OCI-LY7 (cell line): ENCODE results near the gene OR7C1. TPM values are rescaled to one million over a fixed set of nuclear protein-coding genes. Genes with fewer than 3 reads are reported as not detected.

ENCODE experiments used
- Bru-seq: library from RNA; stranded (reverse); fragments of 400-500 nt; gene quantifications from one replicate; lab custom pipeline; 2021; lab: Mats Ljungman, UMichigan
- BruChase-seq, 2 experiments: library from RNA; stranded (reverse); fragments of 400-500 nt; gene quantifications; one replicate each; lab custom pipeline; 2021; lab: Mats Ljungman, UMichigan
- BruUV-seq: library from RNA; stranded (reverse); fragments of 400-500 nt; replicated peaks from 2 replicates; lab custom pipeline; 2021; lab: Mats Ljungman, UMichigan
- CTCF ChIA-PET: fragments of 300-600 bp; sonication (Branson Sonifier 250); formaldehyde crosslinking; loops from one replicate; lab custom pipeline; 2022; ENCODE audit warnings: antibody characterized with exemption; ENCODE audit not compliant: unreplicated experiment; lab: Charles Lee
- POLR2A ChIA-PET: fragments of 300-600 bp; sonication (Branson Sonifier 250); formaldehyde crosslinking; loops from one replicate; lab custom pipeline; 2022; ENCODE audit warnings: antibody characterized with exemption; lab: Charles Lee
- DNase-seq: peaks from one replicate; pipeline ENCODE4 v3.0.0-alpha.2; 2015; ENCODE audit warnings: low spot score
- H2AFZ ChIP-seq: fragments of 200-600 bp; sonication (generic), shearing (Covaris generic); 2 replicates; pipeline ENCODE4 v1.6.1; 2014; ENCODE audit warnings: mild to moderate bottlenecking, antibody characterized with exemption, low read length, moderate library complexity
- H3K27ac ChIP-seq: fragments of 200-600 bp; sonication (generic); 2 replicates; pipeline ENCODE4 v1.5.1; 2014; ENCODE audit warnings: mixed run types, low read depth, mild to moderate bottlenecking, moderate library complexity, low read length, inconsistent platforms; ENCODE audit not compliant: poor library complexity, severe bottlenecking
- H3K36me3 ChIP-seq: fragments of 200-600 bp; sonication (generic); 2 replicates; pipeline ENCODE4 v1.6.1; 2014; ENCODE audit warnings: mild to moderate bottlenecking, antibody characterized with exemption, low read length, moderate library complexity, mixed read lengths; ENCODE audit not compliant: insufficient read depth
- H3K4me1 ChIP-seq: fragments of 200-600 bp; sonication (generic); 2 replicates; pipeline ENCODE4 v1.5.1; 2014; ENCODE audit warnings: mild to moderate bottlenecking, low read length; ENCODE audit not compliant: insufficient read depth, poor library complexity, severe bottlenecking
- H3K4me2 ChIP-seq: fragments of 200-600 bp; sonication (generic); 2 replicates; pipeline ENCODE4 v1.6.1; 2014; ENCODE audit warnings: mild to moderate bottlenecking, low read length
- H3K4me3 ChIP-seq: fragments of 200-600 bp; sonication (generic); 2 replicates; pipeline ENCODE4 v1.5.1; 2014; ENCODE audit warnings: mild to moderate bottlenecking, low read depth, low read length; ENCODE audit not compliant: poor library complexity, severe bottlenecking
- H3K79me2 ChIP-seq: fragments of 200-600 bp; sonication (generic); 2 replicates; pipeline ENCODE4 v1.6.1; 2016; ENCODE audit warnings: low read depth, mild to moderate bottlenecking, low read length, moderate library complexity, mixed read lengths; ENCODE audit not compliant: insufficient read depth
- H3K9me2 ChIP-seq: fragments of 200-600 bp; sonication (generic); 2 replicates; pipeline ENCODE4 v1.6.1; 2016; ENCODE audit warnings: mild to moderate bottlenecking, low read length, mixed read lengths; ENCODE audit not compliant: insufficient read depth
- H3K9me3 ChIP-seq: fragments of 200-600 bp; sonication (generic); 2 replicates; pipeline ENCODE4 v1.6.1; 2014; ENCODE audit warnings: mild to moderate bottlenecking, mixed run types, low read length, mixed read lengths
- H4K20me1 ChIP-seq: fragments of 200-600 bp; sonication (generic); 2 replicates; pipeline ENCODE4 v1.6.1; 2014; ENCODE audit warnings: mild to moderate bottlenecking, antibody characterized with exemption, low read length, moderate library complexity, mixed read lengths; ENCODE audit not compliant: insufficient read depth
- EZH2phosphoT487 ChIP-seq: fragments of 200-600 bp; sonication (generic); IDR thresholded peaks from 2 replicates; pipeline ENCODE4 v1.6.1; 2018; ENCODE audit warnings: low read depth, borderline replicate concordance, mild to moderate bottlenecking, mixed run types, antibody characterized with exemption, low read length, moderate library complexity, mixed read lengths
- intact Hi-C: fragments of 100-400 bp; cut with micrococcal nuclease; formaldehyde crosslinking; loops from one replicate; pipeline ENCODE4 v1.10.0; 2022; ENCODE audit not compliant: unreplicated experiment
- long read RNA-seq: library from polyadenylated mRNA; stranded (forward); transcript quantifications from one replicate; pipeline ENCODE4 v2.0.0, GENCODE V29; 2022
- total RNA-seq, 2 experiments: library from RNA; depleted of rRNA in 1 of 2; stranded (reverse); fragments of >200 nt in 1 of 2; shearing (Covaris generic) in 1 of 2; gene quantifications; 2 replicates each; pipeline ENCODE4 v1.2.3, GENCODE V29; 2014 to 2022
- TF ChIP-seq, protein P1 (sequence below): fragments of 200-600 bp; sonication (generic); conservative IDR thresholded peaks from 2 replicates; pipeline ENCODE4 v1.5.1; 2014; ENCODE audit warnings: mild to moderate bottlenecking, antibody characterized with exemption, low read length, moderate library complexity, mixed read lengths

OR7C1 gene
- total RNA-seq (2014; rRNA removed; shearing (Covaris generic)) (not detected in 2 replicates), total RNA-seq (2022) (not detected in 2 replicates), Bru-seq, nascent RNA (not detected), BruChase-seq, experiment 1, labeled RNA remaining after a 6-hour chase (not detected), BruChase-seq, experiment 2, labeled RNA remaining after a 2-hour chase (not detected)
- long read RNA-seq = 0 reads

DNA sequence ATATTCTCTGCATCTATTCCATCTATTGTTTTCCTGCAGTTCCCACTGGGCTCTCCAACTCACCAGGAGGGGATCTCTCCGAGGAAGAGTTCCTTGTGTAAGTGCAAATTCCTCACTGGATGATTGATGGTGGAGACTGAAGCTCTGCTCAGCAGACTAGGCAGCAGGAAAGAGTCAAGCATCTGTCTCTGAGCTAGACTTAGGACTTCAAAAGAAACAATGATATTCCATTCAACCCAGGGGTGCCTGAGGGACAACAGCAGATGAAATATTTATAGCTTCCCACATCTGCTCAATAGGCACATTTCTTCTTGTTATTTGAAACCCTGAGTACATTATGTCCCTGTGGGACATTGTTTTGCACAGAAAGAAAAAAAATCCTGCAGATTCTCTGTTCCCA lies at the start of gene OR7C1, which contains the start of gene OR7A5:
Gene OR7C1 (minus strand): TSS at position 175 of the 400 bp plus-strand sequence. CDS start 35,049 bp downstream, outside the sequence.
Gene OR7A5 (minus strand): TSS at position 175 of the 400 bp plus-strand sequence. CDS start 6,944 bp downstream, outside the sequence.
- intact Hi-C loops = no loop called here
- H3K9me2 ChIP-seq = no peaks in the 10 kb centered on the region
- TF ChIP-seq, protein P1, sequence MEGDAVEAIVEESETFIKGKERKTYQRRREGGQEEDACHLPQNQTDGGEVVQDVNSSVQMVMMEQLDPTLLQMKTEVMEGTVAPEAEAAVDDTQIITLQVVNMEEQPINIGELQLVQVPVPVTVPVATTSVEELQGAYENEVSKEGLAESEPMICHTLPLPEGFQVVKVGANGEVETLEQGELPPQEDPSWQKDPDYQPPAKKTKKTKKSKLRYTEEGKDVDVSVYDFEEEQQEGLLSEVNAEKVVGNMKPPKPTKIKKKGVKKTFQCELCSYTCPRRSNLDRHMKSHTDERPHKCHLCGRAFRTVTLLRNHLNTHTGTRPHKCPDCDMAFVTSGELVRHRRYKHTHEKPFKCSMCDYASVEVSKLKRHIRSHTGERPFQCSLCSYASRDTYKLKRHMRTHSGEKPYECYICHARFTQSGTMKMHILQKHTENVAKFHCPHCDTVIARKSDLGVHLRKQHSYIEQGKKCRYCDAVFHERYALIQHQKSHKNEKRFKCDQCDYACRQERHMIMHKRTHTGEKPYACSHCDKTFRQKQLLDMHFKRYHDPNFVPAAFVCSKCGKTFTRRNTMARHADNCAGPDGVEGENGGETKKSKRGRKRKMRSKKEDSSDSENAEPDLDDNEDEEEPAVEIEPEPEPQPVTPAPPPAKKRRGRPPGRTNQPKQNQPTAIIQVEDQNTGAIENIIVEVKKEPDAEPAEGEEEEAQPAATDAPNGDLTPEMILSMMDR = no peak
- TF ChIP-seq EZH2phosphoT487 = no peak
- no peak within 1 kb of the TSS for H3K4me2 ChIP-seq
- no peak for DNase-seq
- no peak within 1 kb of the TSS for H2AFZ ChIP-seq
- H3K4me1 ChIP-seq = no peaks in the 10 kb centered on the region
- no peaks in the 10 kb centered on the region for H3K36me3 ChIP-seq
- H3K27ac ChIP-seq = no peak within 1 kb of the TSS
- no peaks in the 10 kb centered on the region for H4K20me1 ChIP-seq
- BruUV-seq = no TSS peak
- no peaks in the 10 kb centered on the region for H3K79me2 ChIP-seq
- POLR2A ChIA-PET = no interaction called here
- no peaks in the 10 kb centered on the region for H3K9me3 ChIP-seq
- CTCF ChIA-PET = no interaction called here
- no peak within 1 kb of the TSS for H3K4me3 ChIP-seq

DNA sequence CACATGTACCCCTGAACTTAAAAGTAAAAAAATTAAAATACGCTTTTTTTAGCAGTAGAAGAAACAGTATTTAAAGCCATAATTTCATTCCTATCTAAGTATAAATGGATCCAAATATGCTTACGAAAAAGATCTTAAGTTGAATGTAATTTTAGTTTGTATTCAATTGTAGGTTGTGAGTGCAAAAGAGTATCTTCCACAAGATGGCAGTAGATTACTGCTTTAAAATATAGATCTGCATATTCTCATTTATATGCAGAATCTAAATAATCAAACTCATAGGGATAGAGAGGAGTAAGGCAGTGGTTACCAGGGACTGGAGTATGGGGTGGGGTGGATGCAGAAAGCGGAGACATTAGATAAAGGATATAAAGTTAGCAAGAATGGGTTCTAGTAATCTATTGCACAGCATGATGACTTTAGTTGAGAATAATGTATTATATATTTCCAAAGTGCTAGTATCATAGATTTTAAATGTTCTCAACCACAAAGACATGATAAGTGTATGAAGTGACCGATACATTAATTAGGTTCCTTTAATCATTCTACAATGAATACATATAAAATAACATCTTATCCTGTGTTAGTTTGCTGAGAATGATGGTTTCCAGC lies 36.7 kb upstream of the OR7C1 start:
- Histone ChIP-seq H3K4me2 (no peak overlapping the region), H3K79me2 (no peaks in the 10 kb centered on the region), H3K27ac (no peak overlapping the region), H3K9me3 (no peaks in the 10 kb centered on the region), H3K4me1 (no peaks in the 10 kb centered on the region), H4K20me1 (no peaks in the 10 kb centered on the region), H3K36me3 (no peaks in the 10 kb centered on the region), H2AFZ (no peak overlapping the region), H3K4me3 (no peak overlapping the region), H3K9me2 (no peaks in the 10 kb centered on the region)
- ChIA-PET CTCF (no interaction called here), POLR2A (no interaction called here)
- BruUV-seq = no TSS peak
- intact Hi-C loops = no loop called here
- DNase-seq = peak; percentile 39
- no peak for TF ChIP-seq EZH2phosphoT487
- TF ChIP-seq, protein P1 = peak; percentile 83

DNA sequence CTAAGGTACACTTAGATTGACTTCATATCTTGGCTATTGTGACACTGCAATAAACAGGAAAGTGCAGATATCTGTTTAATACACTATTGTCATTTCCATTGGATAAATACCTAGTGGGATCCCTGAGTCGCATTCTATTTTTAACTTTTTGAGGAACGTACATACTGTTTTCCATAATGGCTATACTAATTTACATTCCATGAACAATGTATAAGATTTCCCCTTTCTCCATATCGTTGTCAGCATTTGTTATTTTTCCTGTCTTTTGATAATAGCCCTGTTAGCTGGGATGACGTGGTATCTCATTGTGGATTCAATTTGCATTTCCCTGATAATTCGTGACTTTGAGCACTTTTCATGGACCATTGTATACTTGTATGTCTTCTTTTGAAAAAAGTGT lies 33.5 kb upstream of the OR7C1 start:
- no TSS peak for BruUV-seq
- POLR2A ChIA-PET = no interaction called here

More for the DNA sequence above, 33.5 kb upstream of the OR7C1 start:
- CTCF ChIA-PET = no interaction called here
- Histone ChIP-seq H3K4me3 (no peak overlapping the region), H3K27ac (no peak overlapping the region), H4K20me1 (no peaks in the 10 kb centered on the region), H3K4me1 (no peaks in the 10 kb centered on the region), H3K9me2 (no peaks in the 10 kb centered on the region), H3K4me2 (no peak overlapping the region), H3K79me2 (no peaks in the 10 kb centered on the region), H3K36me3 (no peaks in the 10 kb centered on the region), H3K9me3 (no peaks in the 10 kb centered on the region), H2AFZ (no peak overlapping the region)
- no peak for TF ChIP-seq EZH2phosphoT487
- TF ChIP-seq, protein P1 = no peak
- intact Hi-C loops = no loop called here
- DNase-seq = no peak
